SHP77 treated with DMSO at 0.1 percent for 48 hours (cell line): ENCODE measurements around the gene TENT4A.

Experiments used
- DNase-seq: peaks from one replicate; lab custom pipeline; 2025; lab: John Stamatoyannopoulos, UW

TENT4A gene

GRCh38 chr5:6733411-6734242 is 20.4 kb downstream of the TENT4A start:
- no peak for DNase-seq

GRCh38 chr5:6734243-6734700 is 21.0 kb downstream of the TENT4A start:
- DNase-seq: no peak

- no peak for DNase-seq
These were observed 21.5 kb downstream of the TENT4A start for GRCh38 chr5:6734781-6735180.

- no peak for DNase-seq
These were observed 22.9 kb downstream of the TENT4A start for GRCh38 chr5:6736106-6736505.

- DNase-seq: no peak
These were observed 23.4 kb downstream of the TENT4A start for GRCh38 chr5:6736524-6737042.

- DNase-seq: no peak
These were observed 24.1 kb downstream of the TENT4A start for GRCh38 chr5:6737043-6737941.

GRCh38 chr5:6739603-6740002 is 26.4 kb downstream of the TENT4A start:
- DNase-seq: no peak

- no peak for DNase-seq
These were observed 27.4 kb downstream of the TENT4A start for GRCh38 chr5:6740586-6741150.

- DNase-seq: no peak
These were observed 29.0 kb downstream of the TENT4A start for GRCh38 chr5:6742081-6742758.

- DNase-seq: no peak
These were observed 29.9 kb downstream of the TENT4A start for GRCh38 chr5:6743161-6743560.

- DNase-seq: no peak
These were observed 31.8 kb downstream of the TENT4A start for GRCh38 chr5:6744841-6745705.

GRCh38 chr5:6745706-6746222 is 32.5 kb downstream of the TENT4A start:
- no peak for DNase-seq

- no peak for DNase-seq
These were observed 33.0 kb downstream of the TENT4A start for GRCh38 chr5:6746244-6746643.

- DNase-seq: no peak
These were observed 33.9 kb downstream of the TENT4A start for GRCh38 chr5:6747103-6747502.

- no peak for DNase-seq
These were observed 34.9 kb downstream of the TENT4A start for GRCh38 chr5:6748142-6748541.

- DNase-seq: no peak
These were observed 35.9 kb downstream of the TENT4A start for GRCh38 chr5:6749026-6749716.

GRCh38 chr5:6750142-6750840 is 37.1 kb downstream of the TENT4A start:
- no peak for DNase-seq

- DNase-seq: no peak
These were observed 37.9 kb downstream of the TENT4A start for GRCh38 chr5:6750951-6751685.

GRCh38 chr5:6752236-6752635 is 39.0 kb downstream of the TENT4A start:
- DNase-seq: no peak
